22Rv1 (cell line): Measurements from ENCODE around the gene ANO10.
"Not testable (repeated sequence)": the region's sequence is repeated elsewhere in the genome, so short reads cannot be mapped to it uniquely, and the experiment has no call there.

Source experiments
- H3K27ac ChIP-seq: fragments of 450-650 bp; 2 replicates; pipeline ENCODE4 v1.5.1; 2017
- ZFX ChIP-seq: fragments of 450-650 bp; IDR thresholded peaks from 2 replicates; pipeline ENCODE4 v1.6.1; 2017; ENCODE audit warnings: antibody characterized with exemption, borderline replicate concordance
- TF ChIP-seq, protein P1 (sequence below): fragments of 450-650 bp; IDR thresholded peaks from 2 replicates; pipeline ENCODE4 v1.5.1; 2017; ENCODE audit warnings: mild to moderate bottlenecking

The ANO10 gene

GRCh38 chr3:43496740-43497375 lies 125.0 kb downstream of the ANO10 start:
- no peak overlapping the region for H3K27ac ChIP-seq
- TF ChIP-seq, protein P1, sequence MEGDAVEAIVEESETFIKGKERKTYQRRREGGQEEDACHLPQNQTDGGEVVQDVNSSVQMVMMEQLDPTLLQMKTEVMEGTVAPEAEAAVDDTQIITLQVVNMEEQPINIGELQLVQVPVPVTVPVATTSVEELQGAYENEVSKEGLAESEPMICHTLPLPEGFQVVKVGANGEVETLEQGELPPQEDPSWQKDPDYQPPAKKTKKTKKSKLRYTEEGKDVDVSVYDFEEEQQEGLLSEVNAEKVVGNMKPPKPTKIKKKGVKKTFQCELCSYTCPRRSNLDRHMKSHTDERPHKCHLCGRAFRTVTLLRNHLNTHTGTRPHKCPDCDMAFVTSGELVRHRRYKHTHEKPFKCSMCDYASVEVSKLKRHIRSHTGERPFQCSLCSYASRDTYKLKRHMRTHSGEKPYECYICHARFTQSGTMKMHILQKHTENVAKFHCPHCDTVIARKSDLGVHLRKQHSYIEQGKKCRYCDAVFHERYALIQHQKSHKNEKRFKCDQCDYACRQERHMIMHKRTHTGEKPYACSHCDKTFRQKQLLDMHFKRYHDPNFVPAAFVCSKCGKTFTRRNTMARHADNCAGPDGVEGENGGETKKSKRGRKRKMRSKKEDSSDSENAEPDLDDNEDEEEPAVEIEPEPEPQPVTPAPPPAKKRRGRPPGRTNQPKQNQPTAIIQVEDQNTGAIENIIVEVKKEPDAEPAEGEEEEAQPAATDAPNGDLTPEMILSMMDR: no peak
- no peak for TF ChIP-seq ZFX

DNA sequence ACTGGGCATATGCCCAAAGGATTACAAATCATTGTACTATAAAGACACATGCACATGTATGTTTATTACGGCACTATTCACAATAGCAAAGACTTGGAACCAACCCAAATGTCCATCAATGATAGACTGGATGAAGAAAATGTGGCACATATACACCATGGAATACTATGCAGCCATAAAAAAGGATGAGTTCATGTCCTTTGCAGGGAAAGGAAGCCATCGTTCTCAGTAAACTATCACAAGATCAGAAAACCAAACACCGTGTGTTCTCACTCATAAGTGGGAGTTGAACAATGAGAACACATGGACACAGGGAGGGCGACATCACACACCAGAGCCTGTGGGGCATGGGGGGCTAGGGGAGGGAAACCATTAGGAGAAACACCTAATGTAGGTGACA lies 128.9 kb downstream of the ANO10 start:
- H3K27ac ChIP-seq: not testable (repeated sequence)

- H3K27ac ChIP-seq: not testable (repeated sequence)
Observed at GRCh38 chr3:43491807-43492206, 130.0 kb downstream of the ANO10 start.

DNA sequence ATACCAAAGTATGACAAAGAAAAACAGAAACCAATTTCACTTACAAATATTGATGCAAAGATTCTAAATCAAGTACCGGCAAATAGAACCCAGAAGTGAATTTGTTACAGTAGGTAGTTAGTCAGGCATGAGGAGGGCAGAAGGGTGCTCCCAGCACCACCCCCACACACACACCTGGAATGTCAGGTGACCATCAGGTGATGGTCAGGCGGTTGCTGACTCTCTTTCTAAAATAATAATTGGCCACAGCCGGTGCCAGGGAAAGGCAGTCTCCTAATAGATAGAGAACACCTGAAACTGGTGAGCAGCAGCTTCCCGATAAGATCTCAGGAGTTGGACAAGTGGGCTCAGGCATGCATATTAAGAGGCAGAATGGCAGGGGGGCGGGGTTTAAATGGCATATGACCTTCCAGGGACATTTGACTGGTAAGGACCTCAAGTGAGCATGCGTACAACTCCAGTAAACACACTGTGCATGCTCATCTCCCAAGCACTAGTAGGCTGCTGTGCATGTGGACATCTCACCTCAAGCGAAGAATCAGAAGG lies 131.1 kb downstream of the ANO10 start:
- H3K27ac ChIP-seq: no peak overlapping the region
- TF ChIP-seq ZFX: no peak
- TF ChIP-seq, protein P1: no peak

DNA sequence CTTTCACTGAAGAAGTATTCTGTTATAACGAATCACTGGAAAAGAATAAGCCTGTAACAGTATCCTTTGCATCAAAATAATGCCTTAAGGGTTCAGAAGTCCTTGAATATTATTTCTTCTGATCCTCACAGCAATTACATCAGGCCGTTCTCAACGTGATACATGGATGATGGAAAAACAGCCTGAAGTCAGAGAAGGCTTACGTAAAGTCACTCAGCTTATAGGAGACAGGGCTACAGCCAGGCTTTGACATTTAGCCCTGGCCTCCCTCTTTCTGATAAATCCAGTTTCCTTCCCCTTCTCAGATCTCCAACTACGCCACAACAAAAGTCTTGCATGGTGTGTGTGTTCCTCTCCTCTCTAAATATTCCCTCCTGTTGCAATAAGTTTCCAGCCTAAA lies 131.9 kb downstream of the ANO10 start:
- no peak overlapping the region for H3K27ac ChIP-seq
- TF ChIP-seq ZFX: no peak
- TF ChIP-seq, protein P1: no peak

DNA sequence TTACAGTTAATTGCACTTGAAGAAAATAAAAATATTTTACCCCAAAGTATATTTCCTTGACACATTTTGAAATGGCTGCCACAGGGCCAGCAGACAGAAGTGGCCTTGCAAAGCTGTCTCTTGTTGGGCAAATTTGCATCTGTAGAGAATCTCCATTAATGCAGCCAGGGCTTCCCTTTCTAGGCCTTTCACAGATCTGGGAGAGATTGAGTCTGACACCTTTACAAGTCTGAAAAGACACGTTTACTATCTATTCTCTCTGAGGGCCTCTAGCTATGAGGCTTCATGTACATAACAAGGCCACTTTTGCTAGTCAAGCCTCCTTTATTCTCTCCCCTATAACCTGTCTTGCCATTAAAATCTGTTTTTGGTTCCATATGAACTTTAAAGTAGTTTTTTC lies 135.9 kb downstream of the ANO10 start:
- no peak overlapping the region for H3K27ac ChIP-seq
- TF ChIP-seq ZFX: no peak
- TF ChIP-seq, protein P1: no peak

DNA sequence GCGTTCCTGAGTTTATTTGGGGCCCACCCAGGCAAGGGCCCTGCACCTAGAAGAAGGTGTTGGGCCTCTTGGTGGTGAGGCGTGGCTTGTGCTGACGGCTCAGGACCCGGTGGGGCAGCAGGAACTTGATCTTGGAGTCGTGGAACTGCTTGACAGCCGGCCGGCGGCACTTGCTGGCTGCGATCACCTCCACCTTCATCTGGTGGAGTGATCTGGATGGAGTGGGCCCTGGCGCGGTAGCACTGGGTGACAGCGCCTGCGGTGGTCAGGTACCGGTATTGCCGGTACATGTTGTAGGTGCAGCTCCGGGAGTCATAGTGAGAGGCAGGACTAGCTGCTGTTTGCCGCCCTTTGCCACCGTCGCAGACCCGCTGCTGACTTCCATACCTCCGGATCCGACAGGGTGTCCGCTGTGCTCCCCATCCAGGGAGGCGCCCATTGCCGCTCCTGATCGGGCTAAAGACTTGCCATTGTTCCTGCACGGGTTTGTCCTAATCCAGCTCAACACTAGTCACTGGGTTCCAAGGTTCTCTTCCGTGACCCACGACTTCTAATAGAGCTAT lies 136.8 kb downstream of the ANO10 start:
- H3K27ac ChIP-seq: no peak overlapping the region
- TF ChIP-seq, protein P1: 0 out of 2 replicates have a peak, but pooled peaks have one; percentile 6
- no peak for TF ChIP-seq ZFX

GRCh38 chr3:43481375-43481774 lies 140.4 kb downstream of the ANO10 start:
- no peak for TF ChIP-seq ZFX
- TF ChIP-seq, protein P1: no peak
- H3K27ac ChIP-seq: no peak overlapping the region

GRCh38 chr3:43478839-43479238 lies 143.0 kb downstream of the ANO10 start:
- not testable (repeated sequence) for H3K27ac ChIP-seq
